HG02678 (cell line): Measurements from ENCODE around the gene TMEM134.
"Not testable (repeated sequence)": the region's sequence is repeated elsewhere in the genome, so short reads cannot be mapped to it uniquely, and the experiment has no call there.

Experiments used
- ATAC-seq: cut with Tn5 transposase; IDR thresholded peaks from one replicate; pipeline ENCODE4 v1.9.1; 2021; ENCODE audit warnings: mild to moderate bottlenecking, moderate library complexity; ENCODE audit not compliant: unreplicated experiment

Gene TMEM134

GRCh38 chr11:67428052-67429001 lies 40.7 kb downstream of the TMEM134 start, which contains the start of gene RPS6KB2:
TSS of gene RPS6KB2 (plus strand) at chr11:67428494. CDS start at chr11:67428546, 52 bp downstream.
- peak; percentile 93 for ATAC-seq

- ATAC-seq, result not testable (repeated sequence)
These were observed 41.6 kb downstream of the TMEM134 start for GRCh38 chr11:67427364-67427859.

- ATAC-seq, result no peak
These were observed 45.0 kb downstream of the TMEM134 start for GRCh38 chr11:67423891-67424613.

- ATAC-seq, result no peak
These were observed 45.6 kb downstream of the TMEM134 start for GRCh38 chr11:67423466-67423865.

- no peak for ATAC-seq
These were observed 46.2 kb downstream of the TMEM134 start for GRCh38 chr11:67422891-67423290.

- no peak for ATAC-seq
These were observed 47.5 kb downstream of the TMEM134 start for GRCh38 chr11:67421430-67422031.

GRCh38 chr11:67420646-67421429 lies 48.2 kb downstream of the TMEM134 start:
- peak; percentile 87 for ATAC-seq

GRCh38 chr11:67420147-67420645 lies 48.9 kb downstream of the TMEM134 start:
- no peak for ATAC-seq

- no peak for ATAC-seq
These were observed 49.6 kb downstream of the TMEM134 start for GRCh38 chr11:67419325-67420049.

- no peak for ATAC-seq
These were observed 50.4 kb downstream of the TMEM134 start for GRCh38 chr11:67418476-67419281.

GRCh38 chr11:67417425-67417824 lies 51.6 kb downstream of the TMEM134 start:
- ATAC-seq, result no peak

GRCh38 chr11:67416416-67417335 lies 52.4 kb downstream of the TMEM134 start:
- ATAC-seq, result no peak

GRCh38 chr11:67415501-67416304 lies 53.3 kb downstream of the TMEM134 start, which contains the start of gene CARNS1:
TSS of gene CARNS1 (plus strand) at chr11:67415678. CDS start at chr11:67416200, 522 bp downstream.
- no peak for ATAC-seq

GRCh38 chr11:67413266-67413849 lies 55.7 kb downstream of the TMEM134 start:
- no peak for ATAC-seq

GRCh38 chr11:67412495-67413179 lies 56.4 kb downstream of the TMEM134 start:
- ATAC-seq, result no peak

- ATAC-seq, result no peak
These were observed 57.3 kb downstream of the TMEM134 start for GRCh38 chr11:67411785-67412152.
